ENCODE measurements around the gene CD27.
"Not testable (repeated sequence)": the region's sequence is repeated elsewhere in the genome, so short reads cannot be mapped to it uniquely, and the experiment has no call there.

CD27 gene

DNA sequence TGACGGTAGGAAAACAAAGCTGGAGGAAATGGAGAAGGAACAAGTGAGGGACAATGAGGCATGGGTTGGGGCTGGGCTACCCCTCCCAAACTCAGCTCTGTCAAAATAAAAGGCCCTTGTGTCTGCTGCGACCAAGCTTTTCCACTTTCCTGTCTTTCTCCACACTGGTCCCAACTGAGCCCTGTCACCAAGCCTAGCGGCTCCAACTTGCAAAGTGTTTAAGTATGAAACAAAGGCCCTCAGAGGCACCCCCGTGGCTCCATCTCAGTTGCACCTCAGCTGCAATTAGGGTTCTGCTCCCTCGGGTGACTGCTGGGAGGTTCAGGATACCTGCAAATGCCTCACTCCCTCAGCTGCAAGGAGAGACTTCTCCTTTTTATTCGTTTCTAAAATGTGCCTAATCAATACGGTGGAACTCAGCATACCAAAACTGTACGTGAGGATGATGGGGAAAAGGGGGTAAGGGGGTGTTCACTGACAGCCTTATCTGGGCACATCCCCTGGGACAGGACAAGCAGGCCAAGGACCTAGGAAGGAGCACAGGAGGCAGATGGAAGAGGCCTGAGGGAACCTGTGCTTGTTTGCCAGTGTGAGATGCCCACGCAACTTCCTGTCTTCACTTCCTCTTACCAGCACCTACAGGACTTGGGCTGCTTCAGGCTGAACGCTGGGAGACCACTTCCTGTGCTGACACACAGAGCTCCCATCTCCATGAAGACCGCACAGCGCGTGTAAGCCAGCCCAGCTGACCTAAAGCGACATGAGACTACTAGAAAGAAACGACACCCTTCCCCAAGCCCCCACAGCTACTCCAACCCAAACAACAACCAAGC lies 16.9 kb downstream of the CD27 start:
- DNase-seq (ENCODE audit: low read depth in 2 of 2) = peak; percentile 49 to 51

DNA sequence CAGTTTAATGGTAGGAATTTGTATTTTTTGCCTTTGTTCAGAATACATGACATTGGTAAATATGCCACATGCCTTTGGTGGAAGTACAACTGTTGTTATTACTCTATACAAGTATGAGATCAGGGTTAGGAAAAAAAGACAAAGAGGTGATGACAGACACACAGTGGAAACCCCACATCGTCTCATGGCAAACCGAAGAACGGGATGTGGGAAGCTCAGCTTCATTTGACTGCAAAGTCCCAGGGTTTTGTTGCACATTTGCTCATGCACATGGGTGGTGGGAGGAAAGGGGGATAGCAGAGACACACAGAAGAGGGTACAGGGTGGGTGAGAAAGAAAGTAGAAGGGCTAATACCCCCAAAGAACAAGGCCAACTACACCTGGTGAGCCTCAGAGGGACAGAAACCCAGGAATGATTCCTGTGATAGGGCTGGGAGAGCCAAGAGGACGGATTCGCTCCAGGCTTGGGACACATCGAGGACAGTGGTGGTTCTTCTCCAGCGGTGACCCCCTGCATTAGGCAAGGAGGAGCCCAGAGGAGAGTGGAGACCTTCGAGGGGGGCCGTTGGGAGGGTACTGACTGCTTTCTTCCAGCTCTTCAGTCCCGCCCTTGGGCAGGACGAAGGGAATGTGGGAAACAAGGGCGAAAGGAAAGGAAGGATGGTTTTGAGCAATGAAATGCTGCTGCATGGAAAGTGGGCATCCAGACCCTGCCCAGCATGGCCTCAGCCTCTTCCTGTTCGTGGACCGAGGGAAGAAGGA lies 17.7 kb downstream of the CD27 start:
- DNase-seq (ENCODE audit: low read depth in 2 of 2) = no peak

DNA sequence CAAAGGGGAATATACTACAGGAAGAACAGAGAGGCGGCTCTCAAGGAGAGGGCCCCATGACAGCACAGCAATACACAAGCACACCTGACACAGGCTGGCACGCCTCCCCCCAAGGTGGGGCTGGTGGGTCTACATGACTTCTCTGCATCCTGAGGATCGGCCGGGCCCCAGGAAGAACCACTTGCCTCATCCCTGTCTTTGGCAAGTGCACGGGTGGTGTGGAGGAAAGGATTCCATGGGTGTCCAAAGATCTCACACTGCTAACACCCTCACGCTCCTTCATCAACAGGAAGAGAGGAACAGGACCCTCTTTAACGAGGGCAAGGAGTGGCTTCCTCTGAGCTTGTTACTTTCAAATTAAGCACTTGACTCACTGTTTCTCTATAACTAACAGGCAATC lies 18.5 kb downstream of the CD27 start:
- DNase-seq (ENCODE audit: low read depth in 2 of 2) = no peak

DNA sequence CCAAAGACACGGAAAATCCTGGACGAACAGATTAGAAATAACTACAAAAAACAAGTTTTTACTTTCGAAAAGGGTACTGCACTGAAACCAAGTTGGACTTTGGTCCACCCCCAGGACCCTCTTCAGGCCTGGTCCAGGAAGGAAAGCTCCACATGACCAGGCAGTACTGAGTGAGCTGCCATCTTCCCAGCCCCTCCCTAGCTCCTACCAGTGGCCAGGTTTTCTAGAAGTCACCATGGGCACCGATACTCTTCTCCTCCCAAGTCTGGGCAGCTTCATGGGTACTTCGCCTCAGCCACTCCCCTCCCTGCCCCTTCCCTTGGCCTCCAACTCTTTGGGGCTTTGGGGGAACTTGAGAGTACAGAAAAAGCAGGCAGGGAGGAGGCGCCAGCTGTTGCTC lies 19.1 kb downstream of the CD27 start:
- DNase-seq (ENCODE audit: low read depth in 2 of 2) = no peak

DNA sequence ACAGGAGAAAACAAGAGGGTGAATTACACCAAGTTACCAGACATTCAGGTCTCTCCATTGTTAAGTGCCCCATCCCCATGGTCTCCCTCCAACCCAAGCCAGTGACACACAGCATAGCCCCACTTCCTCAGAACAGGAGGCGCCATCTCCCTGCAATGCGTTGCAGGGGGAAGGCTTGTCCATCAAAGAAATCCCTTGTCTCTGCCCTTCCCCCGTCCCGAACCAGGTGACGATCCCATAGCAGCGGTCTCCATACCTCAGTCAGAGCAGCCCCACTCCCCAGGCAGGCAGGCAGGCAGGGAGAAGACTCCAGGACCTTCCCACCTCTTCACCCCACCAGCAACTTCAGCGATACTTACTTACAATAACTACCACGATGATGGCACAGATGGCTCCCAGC lies 19.8 kb downstream of the CD27 start:
- DNase-seq (ENCODE audit: low read depth in 2 of 2) = no peak

DNA sequence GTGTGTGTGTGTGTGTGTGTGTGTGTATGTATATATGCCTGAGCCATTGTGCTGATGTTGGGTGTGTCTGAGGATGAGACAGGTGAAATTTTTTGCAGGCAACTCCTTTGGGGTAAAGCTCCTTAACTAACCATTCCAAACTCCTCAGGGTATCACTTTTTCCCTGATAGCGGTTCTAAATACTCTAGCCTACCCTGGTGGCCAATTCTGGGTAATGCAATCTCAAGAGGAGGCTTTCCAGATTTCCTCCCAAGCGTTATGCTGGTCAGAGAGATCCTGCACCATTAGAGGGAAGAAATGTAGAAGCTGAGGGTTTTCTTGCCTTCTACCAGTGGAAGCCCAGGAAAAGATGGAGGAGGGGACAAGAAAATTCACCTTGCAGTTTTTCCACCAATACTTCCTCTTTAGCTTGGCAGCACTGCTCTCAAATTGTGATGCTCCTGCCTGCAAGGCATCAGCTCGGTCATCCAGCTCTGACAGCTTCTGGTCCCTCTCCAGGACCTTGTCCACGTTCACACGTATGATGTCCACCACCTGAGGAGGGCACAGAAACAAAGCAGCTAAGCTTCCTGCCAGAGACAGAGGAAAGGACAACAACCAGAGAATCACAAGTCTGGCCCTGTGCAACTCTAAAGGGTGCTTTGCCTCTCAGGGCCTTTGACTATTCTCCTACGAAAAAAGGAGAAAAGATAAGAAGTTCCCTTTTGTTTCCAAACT lies 20.9 kb downstream of the CD27 start:
- DNase-seq (ENCODE audit: low read depth in 2 of 2) = peak in 1 of 2 donors; percentile 37

DNA sequence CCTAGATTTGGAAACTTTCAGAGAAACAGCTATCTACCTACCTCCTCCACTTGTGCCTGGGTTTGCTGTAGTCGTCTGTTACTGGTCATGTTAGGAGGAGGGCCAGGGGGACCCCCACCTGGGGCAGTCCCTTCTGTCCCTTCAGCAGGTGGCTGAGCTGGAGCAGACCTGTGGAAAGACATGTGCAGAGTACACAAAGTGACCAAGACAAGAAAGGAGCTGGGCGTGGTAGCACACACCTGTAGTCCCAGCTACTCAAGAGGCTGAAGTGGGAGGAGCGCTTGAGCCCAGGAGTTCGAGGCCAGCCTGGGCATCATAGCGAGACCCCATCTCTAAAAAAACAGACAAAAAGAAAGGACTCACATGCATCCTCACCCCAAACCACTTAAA lies 21.4 kb downstream of the CD27 start:
- no peak for DNase-seq (ENCODE audit: low read depth in 2 of 2)

DNA sequence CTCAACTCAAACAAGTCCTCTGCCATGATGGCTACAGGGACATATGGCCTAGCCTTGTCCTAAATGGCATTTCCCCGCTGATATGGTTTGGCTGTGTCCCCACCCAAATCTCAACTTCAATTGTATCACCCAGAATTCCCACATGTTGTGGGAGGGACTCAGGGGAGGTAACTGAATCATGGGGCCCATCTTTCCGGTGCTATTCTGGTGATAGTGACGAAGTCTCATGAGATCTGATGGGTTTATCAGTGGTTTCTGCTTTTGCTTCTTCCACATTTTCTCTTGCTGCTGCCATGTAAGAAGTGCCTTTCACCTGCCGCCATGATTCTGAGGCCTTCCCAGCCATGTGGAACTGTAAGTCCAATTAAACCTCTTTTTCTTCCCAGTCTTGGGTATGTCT lies 22.0 kb downstream of the CD27 start:
- not testable (repeated sequence) for DNase-seq (ENCODE audit: low read depth in 2 of 2)

DNA sequence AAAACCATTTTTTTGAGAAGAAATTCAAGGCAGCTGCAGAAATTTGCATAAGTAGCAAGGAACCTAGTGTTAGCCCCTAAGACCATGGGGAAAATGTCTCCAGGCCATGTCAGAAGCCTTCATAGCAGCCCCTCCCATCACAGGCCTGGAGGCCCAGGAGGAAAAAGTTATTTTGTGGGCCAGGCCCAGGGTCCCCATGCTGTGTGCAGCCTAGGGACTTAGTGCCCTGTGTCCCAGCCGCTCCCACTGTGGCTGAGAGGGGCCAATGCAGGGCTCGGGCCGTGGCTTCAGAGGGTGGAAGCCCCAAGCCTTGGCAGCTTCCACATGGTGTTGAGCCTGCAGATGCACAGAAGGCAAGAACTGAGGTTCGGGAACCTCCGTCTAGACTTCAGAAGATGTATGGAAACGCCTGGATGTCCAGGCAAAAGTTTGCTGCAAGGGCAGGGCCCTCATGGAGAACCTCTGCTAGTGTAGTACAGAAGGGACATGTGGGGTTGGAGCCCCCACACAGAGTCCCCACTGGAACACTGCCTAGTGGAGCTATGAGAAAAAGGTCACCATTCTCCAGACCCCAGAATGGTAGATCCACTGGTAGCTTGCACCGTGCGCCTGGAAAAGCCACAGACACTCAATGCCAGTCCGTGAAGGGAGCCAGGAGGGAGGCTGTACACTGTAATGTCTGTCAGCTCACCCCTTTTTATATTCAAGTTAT lies 23.0 kb downstream of the CD27 start:
- DNase-seq (ENCODE audit: low read depth in 2 of 2) = not testable (repeated sequence)

DNA sequence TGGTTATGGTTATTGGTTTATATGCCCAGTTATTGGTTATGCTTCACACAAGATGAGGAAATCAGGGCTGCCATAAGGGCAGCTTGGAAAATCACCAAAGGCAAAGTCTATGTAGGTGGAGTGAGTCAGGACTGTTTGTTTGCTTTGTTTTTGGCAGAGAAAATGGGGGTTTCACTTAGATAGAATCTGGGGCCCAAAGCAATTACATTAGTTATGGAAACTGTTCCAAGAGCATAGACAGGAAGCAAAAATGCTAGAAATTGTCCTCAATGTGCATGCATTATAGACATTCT lies 23.5 kb downstream of the CD27 start:
- DNase-seq (ENCODE audit: low read depth in 2 of 2) = no peak

DNA sequence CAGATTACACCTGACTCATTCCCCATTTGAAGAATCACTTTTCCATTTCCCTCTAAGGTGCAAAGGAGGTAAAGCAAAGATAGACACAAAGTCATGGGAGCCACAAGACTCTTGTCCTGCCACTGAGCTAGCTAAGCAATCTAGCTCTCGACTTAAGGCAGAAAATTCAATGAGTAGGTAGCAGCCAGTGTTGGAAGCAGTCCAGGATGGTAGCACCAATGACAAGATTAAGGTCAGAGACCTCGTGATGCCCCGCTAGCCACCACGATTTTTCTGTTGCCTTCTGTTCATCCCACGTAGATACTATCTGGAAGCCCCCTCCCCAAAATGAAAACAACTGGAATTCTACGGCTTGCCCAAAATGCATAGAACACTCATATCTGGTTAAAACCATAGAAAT lies 24.3 kb downstream of the CD27 start:
- DNase-seq (ENCODE audit: low read depth in 2 of 2) = no peak

DNA sequence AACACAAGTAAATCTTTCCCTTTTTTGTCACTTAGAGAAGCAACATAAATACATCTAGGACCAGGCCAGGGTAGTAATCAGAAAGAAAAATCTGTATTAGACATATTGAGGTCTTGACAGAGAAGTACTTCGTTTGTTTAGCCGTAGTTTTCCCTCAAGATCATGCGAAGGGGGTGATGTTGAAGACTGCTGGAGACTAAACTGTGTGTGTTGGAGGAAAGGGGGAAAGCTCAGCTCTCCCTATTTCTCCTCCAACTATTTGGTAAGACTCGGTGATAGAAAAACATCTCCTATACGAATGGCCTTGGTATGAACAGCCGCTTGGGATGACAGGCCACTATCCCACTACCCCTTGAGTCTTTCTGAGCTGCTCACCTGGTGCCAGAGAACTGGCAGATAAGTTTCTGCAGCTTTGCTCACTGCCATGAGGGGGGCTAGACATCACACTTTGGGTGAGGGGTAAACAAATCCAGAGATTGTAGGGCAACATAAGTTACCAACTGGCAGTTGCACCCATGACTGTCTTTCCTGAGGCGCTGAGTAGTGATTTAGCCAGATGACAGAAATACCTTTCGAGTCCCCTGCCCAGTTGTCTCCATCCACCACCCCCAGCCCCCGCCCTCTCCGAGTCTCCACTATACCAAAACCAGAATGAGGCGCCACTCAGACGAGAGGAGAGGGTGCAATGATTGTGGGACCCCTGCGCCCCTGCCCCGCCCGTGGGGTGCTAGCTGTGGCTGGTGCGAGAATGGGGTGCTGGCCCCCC lies 25.0 kb downstream of the CD27 start:
- DNase-seq (ENCODE audit: low read depth in 2 of 2) = no peak

DNA sequence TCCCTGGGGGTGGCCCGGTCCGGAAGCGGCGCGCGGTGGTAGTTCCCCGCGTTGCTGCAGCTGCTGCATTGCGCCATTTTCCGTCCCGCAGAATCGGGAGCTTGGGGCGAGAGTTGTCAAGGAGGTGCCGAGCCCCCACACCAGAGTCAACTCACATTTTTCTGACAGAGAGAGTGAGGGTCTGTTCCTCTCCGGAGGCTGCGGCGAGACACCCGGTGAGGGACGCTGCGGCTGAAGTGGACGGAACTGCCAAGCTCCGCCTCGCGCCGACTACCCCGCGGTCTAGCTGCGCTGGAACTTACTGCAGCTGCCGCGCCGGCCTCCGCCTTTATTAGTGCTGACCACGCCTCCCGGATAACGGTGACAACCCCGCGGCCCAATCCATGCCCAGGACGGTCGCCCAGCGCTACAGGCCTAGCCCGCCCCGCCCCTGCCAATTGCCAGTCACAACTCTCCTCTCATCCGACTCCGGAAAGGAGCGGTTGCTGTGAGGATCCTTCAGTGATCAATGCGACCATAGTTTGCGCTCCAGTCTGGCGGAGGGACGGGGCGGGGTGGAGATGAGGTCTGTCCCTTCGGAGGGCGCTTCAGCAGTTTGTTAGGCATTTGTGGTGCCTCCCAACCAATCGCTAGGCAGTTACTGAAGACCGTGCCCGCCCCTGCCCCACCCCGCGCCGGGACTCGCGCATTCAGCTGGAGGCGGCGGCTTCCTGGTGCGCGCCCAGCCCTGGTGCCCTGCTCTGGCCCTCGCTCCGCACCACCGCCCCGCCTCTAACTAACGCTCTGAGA lies 25.8 kb downstream of the CD27 start, which contains the start of gene VAMP1:
Gene VAMP1, minus strand, starts transcription at position 303 of the 789 bp plus-strand sequence. Its CDS starts 146 bp downstream, at position 157.
- DNase-seq (ENCODE audit: low read depth in 2 of 2) = peak; percentile 91 to 96

DNA sequence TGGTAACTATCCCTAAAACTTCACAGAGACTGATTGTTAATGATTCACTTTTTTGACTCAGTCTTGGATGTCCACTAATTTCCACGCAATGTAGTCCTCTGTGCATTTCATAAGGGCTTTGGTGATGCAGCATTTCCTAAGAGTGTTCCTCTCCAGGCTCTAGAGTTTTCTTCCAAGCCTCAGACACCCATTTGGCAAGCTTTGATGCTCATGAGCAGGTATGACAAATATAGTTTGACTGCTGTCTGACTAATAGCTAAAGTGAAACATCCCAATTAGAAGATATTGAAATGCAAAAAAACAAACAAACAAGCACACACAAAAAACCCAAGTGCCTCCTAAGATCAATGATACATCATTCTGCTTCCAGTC lies 27.2 kb downstream of the CD27 start:
- DNase-seq (ENCODE audit: low read depth in 2 of 2) = no peak

DNA sequence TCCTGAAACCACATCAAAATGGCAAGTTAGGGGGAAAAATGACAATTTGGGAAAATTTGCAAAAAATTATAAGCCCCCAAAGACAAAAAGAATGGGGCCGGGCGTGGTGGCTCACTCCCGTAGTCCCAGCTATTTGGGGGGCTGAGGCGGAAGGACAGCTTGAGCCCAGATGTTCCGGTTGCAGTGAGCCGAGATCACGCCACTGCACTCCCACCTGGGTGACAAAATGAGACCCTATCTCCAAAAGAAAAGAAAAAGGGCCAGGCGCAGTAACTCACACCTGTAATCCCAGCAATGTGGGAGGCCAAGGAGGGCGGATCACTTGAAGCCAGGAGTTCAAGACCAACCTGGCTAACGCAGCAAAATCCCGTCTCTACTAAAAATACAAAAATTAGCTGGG lies 27.7 kb downstream of the CD27 start:
- DNase-seq (ENCODE audit: low read depth in 2 of 2) = no peak

DNA sequence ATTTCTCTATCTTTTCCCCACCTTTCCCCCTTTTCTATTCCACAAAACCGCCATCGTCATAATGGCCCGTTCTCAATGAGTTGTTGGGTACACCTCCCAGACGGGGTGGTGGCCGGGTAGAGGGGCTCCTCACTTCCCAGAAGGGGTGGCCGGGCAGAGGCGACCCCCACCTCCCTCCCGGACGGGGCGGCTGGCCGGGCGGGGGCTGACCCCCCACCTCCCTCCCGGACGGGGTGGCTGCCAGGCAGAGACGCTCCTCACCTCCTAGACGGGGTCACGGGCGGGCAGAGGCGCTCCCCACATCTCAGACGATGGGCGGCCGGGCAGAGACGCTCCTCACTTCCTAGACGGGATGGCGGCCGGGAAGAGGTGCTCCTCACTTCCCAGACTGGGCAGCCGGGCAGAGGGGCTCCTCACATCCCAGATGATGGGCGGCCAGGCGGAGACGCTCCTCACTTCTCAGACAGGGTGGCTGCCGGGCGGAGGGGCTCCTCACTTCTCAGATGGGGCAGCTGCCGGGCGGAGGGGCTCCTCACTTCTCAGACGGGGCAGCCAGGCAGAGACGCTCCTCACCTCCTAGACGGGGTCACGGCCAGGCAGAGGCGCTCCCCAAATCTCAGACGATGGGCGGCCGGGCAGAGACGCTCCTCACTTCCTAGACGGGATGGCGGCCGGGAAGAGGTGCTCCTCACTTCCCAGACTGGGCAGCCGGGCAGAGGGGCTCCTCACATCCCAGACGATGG lies 30.6 kb downstream of the CD27 start:
- DNase-seq (ENCODE audit: low read depth in 2 of 2) = not testable (repeated sequence)

DNA sequence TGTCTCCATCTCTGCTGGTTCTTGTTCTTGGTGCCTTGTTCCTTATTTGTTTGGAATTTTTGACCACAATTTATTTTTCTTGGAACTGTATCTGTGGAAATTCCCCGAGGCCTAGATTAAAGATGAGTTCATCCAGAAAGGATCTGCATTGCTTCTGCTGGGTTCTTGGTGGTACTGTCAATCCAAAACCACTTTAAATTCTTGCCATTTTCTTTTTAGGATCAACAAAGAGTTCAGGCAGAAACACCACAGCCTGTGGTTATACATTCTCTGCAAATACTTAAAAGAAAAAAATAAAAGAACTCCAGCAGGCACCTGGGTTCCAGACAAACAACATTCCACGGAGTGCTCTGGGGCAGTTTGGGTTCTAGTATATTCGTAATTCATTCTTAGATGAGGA lies 31.7 kb downstream of the CD27 start:
- no peak for DNase-seq (ENCODE audit: low read depth in 2 of 2)

DNA sequence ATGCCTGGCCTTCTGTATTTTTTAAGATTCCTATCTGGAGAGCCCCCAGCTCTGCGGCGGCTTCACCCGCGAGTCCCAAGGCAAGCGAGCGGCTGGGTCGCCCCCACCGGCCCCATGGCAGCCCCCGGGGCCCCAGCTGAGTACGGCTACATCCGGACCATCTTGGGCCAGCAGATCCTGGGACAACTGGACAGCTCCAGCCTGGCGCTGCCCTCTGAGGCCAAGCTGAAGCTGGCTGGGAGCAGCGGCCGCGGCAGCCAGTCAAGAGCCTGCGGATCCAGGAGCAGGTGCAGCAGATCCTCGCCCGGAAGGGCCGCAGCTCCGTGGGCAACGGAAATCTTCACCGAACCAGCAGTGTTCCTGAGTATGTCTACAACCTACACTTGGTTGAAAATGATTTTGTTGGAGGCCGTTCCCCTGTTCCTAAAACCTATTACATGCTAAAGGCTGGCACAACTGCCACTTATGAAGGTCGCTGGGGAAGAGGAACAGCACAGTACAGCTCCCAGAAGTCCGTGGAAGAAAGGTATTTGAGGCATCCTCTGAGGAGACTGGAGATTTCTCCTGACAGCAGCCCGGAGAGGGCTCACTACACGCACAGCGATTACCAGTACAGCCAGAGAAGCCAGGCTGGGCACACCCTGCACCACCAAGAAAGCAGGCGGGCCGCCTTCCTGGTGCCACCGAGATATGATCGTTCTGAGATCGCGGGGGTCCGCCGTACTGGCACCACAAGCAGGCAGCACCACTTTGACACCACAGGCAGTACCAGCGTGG lies 33.0 kb downstream of the CD27 start:
- not testable (repeated sequence) for DNase-seq (ENCODE audit: low read depth in 2 of 2)

DNA sequence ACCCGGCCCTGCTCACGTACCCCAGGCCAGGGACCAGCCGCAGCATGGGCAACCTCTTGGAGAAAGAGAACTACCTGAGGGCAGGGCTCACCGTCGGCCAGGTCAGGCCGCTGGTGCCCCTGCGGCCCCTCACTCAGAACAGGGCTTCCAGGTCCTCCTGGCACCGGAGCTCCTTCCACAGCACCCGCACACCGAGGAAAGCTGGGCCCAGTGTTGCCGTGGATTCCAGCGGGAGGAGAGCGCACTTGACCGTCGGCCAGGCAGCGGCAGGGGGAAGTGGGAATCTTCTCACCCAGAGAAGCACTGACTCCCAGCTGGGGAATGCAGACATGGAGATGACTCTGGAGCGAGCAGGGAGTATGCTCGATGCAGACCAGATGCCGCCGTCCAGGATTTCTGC lies 33.7 kb downstream of the CD27 start:
- no peak for DNase-seq (ENCODE audit: low read depth in 2 of 2)
